ENCODE results near the gene PIGT. TPM values are rescaled to one million over a fixed set of nuclear protein-coding genes. Genes with fewer than 3 reads are reported as not detected.
"Not testable (repeated sequence)": the region's sequence is repeated elsewhere in the genome, so short reads cannot be mapped to it uniquely, and the experiment has no call there.

PIGT gene
- total RNA-seq, 2 experiments from 2014 or later, result 48.0 to 55.4 TPM

- H3K27me3 Mint-ChIP-seq, result no peaks in the 10 kb centered on the region
Observed at GRCh38 chr20:45459606-45460005, 43.7 kb downstream of the PIGT start.

GRCh38 chr20:45461225-45461624 is 45.3 kb downstream of the PIGT start:
- no peak for DNase-seq

More at GRCh38 chr20:45459606-45460005, 43.7 kb downstream of the PIGT start:
- Mint-ChIP-seq H3K27ac (no peak overlapping the region), H3K4me1 (peaks cover 5% of the 10 kb centered on the region), H3K9me3 (no peaks in the 10 kb centered on the region), H3K36me3 (no peaks in the 10 kb centered on the region), H3K4me3 (no peak overlapping the region)
- no peak for DNase-seq

GRCh38 chr20:45462711-45463509 is 47.0 kb downstream of the PIGT start:
- Mint-ChIP-seq H3K36me3 (no peaks in the 10 kb centered on the region), H3K4me1 (peaks cover 5% of the 10 kb centered on the region), H3K4me3 (no peak overlapping the region)

More at GRCh38 chr20:45461225-45461624, 45.3 kb downstream of the PIGT start:
- H3K4me3 Mint-ChIP-seq, result no peak overlapping the region
- H3K36me3 Mint-ChIP-seq, result no peaks in the 10 kb centered on the region
- H3K27ac Mint-ChIP-seq, result no peak overlapping the region
- peaks cover 2% of the 10 kb centered on the region for H3K27me3 Mint-ChIP-seq
- peaks cover 5% of the 10 kb centered on the region for H3K4me1 Mint-ChIP-seq
- H3K9me3 Mint-ChIP-seq, result no peaks in the 10 kb centered on the region

GRCh38 chr20:45463709-45464108 is 47.8 kb downstream of the PIGT start:
- H3K4me3 Mint-ChIP-seq, result no peak overlapping the region
- DNase-seq, result no peak
- peaks cover 13% of the 10 kb centered on the region for H3K27me3 Mint-ChIP-seq
- no peaks in the 10 kb centered on the region for H3K36me3 Mint-ChIP-seq
- H3K27ac Mint-ChIP-seq, result no peak overlapping the region
- no peaks in the 10 kb centered on the region for H3K9me3 Mint-ChIP-seq
- H3K4me1 Mint-ChIP-seq, result peaks cover 5% of the 10 kb centered on the region

More at GRCh38 chr20:45462711-45463509, 47.0 kb downstream of the PIGT start:
- H3K27ac Mint-ChIP-seq, result no peak overlapping the region
- no peaks in the 10 kb centered on the region for H3K9me3 Mint-ChIP-seq
- peaks cover 7% of the 10 kb centered on the region for H3K27me3 Mint-ChIP-seq
- no peak for DNase-seq

GRCh38 chr20:45465491-45466266 is 49.7 kb downstream of the PIGT start:
- Mint-ChIP-seq H3K4me1 (peaks cover 7% of the 10 kb centered on the region), H3K27ac (no peak overlapping the region), H3K27me3 (peaks cover 31% of the 10 kb centered on the region), H3K9me3 (no peaks in the 10 kb centered on the region), H3K36me3 (no peaks in the 10 kb centered on the region), H3K4me3 (no peak overlapping the region)
- DNase-seq, result no peak

GRCh38 chr20:45467172-45467571 is 51.2 kb downstream of the PIGT start:
- no peak overlapping the region for H3K4me3 Mint-ChIP-seq
- H3K27me3 Mint-ChIP-seq, result peaks cover 41% of the 10 kb centered on the region
- peaks cover under 1% of the 10 kb centered on the region for H3K9me3 Mint-ChIP-seq
- no peak for DNase-seq
- H3K27ac Mint-ChIP-seq, result no peak overlapping the region
- peaks cover 3% of the 10 kb centered on the region for H3K4me1 Mint-ChIP-seq
- H3K36me3 Mint-ChIP-seq, result no peaks in the 10 kb centered on the region

DNA sequence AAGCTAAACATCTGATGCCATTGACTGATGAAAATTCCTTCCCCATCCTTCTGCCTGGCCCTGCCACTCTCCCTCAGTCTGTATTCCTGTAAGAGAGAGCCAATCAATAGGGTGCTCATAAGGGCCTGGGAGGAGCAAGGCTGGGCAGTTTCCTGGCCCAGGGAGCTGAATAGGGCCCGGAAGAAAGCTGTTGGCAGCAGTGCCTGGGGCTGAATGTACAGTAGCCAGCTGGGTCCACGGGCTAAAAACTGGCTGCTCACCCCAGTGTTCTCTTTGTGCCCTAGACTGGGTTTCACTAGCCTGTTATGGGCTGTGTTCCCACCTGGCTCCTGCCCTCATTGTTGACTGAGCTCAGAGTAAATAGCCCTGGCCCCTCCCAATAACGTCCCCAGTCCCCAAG is 51.9 kb downstream of the PIGT start:
- Mint-ChIP-seq H3K27me3 (peaks cover 41% of the 10 kb centered on the region), H3K36me3 (no peaks in the 10 kb centered on the region), H3K4me1 (peaks cover 3% of the 10 kb centered on the region)

DNA sequence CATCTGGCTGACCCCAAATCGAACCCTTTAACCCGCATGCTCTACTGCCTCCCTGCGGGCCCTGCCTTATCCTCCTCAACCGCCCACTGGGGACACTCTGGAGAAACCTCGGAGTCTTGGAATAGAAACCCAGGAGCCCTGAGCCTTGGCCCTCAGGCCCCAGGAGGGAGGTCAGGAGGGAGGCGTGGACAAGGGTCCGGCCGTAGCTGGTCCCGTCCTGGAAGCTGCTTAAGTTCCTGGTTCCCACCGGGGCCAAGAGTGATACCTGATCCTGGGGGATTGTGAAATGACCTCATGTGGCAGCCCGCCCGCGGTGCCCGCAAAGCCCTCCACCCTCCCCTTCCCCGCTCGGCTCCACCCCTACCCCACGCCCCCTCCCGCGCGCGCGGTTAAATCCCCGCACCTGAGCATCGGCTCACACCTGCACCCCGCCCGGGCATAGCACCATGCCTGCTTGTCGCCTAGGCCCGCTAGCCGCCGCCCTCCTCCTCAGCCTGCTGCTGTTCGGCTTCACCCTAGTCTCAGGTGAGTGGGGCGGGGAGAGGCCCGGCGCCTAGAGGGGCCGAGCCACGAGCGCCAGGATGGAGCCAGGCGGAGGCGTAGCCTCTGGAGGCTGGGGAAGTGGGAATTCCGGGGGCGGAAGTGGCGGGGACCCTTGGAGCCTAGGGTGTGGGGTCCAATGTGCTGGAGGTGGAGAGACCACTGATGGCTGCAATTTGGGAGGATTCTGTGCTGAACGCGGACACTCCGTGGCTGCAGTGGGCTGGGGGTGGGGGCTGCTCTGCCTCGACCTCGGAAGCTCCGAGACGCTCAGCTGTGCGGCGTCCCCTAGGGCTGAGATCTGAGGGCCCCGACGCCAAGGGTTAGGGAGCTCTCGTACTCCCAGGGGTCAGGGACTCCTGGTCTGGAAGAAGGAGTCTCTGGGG is 53.7 kb downstream of the PIGT start, which contains the start of gene WFDC2:
WFDC2 (plus strand) TSS at position 418 of the 926 bp plus-strand sequence; CDS start at position 447, 29 bp downstream.
- Mint-ChIP-seq H3K4me3 (peak within 1 kb of the TSS; percentile 47), H3K9me3 (peaks cover 1% of the 10 kb centered on the region), H3K4me1 (peaks cover 3% of the 10 kb centered on the region), H3K36me3 (no peaks in the 10 kb centered on the region), H3K27me3 (peaks cover 41% of the 10 kb centered on the region), H3K27ac (no peak within 1 kb of the TSS)
- DNase-seq, result no peak

More for the DNA sequence above, 51.9 kb downstream of the PIGT start:
- no peak overlapping the region for H3K4me3 Mint-ChIP-seq
- H3K9me3 Mint-ChIP-seq, result peaks cover 1% of the 10 kb centered on the region
- DNase-seq, result no peak
- no peak overlapping the region for H3K27ac Mint-ChIP-seq

- DNase-seq, result peak; percentile 45
- Mint-ChIP-seq H3K4me1 (peaks cover 3% of the 10 kb centered on the region), H3K27ac (no peak overlapping the region), H3K9me3 (peaks cover 1% of the 10 kb centered on the region), H3K27me3 (peaks cover 41% of the 10 kb centered on the region), H3K4me3 (peak overlapping the region; percentile 47), H3K36me3 (no peaks in the 10 kb centered on the region)
Observed at GRCh38 chr20:45470262-45470931, 54.5 kb downstream of the PIGT start.

DNA sequence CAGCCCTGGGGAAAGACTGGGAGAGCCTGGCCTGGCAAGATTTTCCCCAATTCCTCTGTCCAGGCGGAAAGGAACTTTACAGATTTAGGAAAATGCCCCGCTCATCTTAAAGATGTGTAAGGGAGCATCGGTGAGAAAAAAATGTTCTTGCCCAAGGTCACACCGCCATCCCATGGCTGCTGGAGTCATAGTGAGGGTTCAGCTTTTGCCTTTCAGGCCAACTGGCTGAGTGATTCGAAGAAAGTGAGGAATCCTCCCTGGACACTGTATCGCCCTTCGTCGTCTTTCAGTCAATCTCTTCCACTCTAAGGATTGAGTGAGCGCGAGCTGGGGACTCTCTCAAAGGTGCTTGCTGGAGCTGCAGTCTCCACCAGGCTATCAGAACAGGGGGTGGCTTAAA is 55.0 kb downstream of the PIGT start:
- peaks cover 41% of the 10 kb centered on the region for H3K27me3 Mint-ChIP-seq
- H3K36me3 Mint-ChIP-seq, result no peaks in the 10 kb centered on the region
- peak overlapping the region; percentile 38 for H3K4me3 Mint-ChIP-seq
- peaks cover 1% of the 10 kb centered on the region for H3K9me3 Mint-ChIP-seq
- DNase-seq, result no peak
- peaks cover 3% of the 10 kb centered on the region for H3K4me1 Mint-ChIP-seq
- no peak overlapping the region for H3K27ac Mint-ChIP-seq

DNA sequence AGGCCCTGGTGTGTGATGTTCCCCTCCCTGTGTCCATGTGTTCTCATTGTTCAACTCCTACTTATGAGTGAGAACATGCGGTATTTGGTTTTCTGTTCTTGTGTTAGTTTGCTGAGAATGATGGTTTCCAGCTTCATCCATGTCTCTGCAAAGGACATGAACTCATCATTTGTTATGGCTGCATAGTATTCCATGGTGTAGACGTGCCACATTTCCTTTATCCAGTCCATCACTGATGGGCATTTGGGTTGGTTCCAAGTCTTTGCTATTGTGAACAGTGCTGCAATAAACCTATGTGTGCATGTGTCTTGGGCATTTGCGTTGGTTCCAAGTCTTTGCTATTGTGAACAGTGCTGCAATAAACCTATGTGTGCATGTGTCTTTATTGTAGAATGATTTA is 56.3 kb downstream of the PIGT start:
- peaks cover 35% of the 10 kb centered on the region for H3K27me3 Mint-ChIP-seq
- not testable (repeated sequence) for DNase-seq, H3K27ac Mint-ChIP-seq

More for the DNA sequence above, 56.3 kb downstream of the PIGT start:
- not testable (repeated sequence) for H3K36me3 Mint-ChIP-seq, H3K4me1 Mint-ChIP-seq, H3K9me3 Mint-ChIP-seq, H3K4me3 Mint-ChIP-seq
